H9 (cell line): ENCODE results near the gene HEXD. TPM values are rescaled to one million over a fixed set of nuclear protein-coding genes. Genes with fewer than 3 reads are reported as not detected.

Source experiments
- DNase-seq: peaks from one replicate; pipeline ENCODE4 v3.0.0-alpha.2; 2017
- H2AFZ ChIP-seq: one replicate; pipeline ENCODE4 v1.6.1; 2013; ENCODE audit warnings: mild to moderate bottlenecking, low read length, control low read depth, moderate library complexity
- H2AK5ac ChIP-seq: 2 replicates; pipeline ENCODE4 v1.6.1; 2013; ENCODE audit warnings: low read length, control low read depth, mixed read lengths; ENCODE audit not compliant: insufficient read length
- H2BK120ac ChIP-seq: one replicate; pipeline ENCODE4 v1.6.1; 2013; ENCODE audit warnings: low read depth, mild to moderate bottlenecking, low read length, control low read depth, inconsistent platforms; ENCODE audit not compliant: poor library complexity, severe bottlenecking
- H2BK12ac ChIP-seq: 2 replicates; pipeline ENCODE4 v1.6.1; 2013; ENCODE audit warnings: low read length, control low read depth, mixed read lengths, low read depth; ENCODE audit not compliant: insufficient read length
- H2BK15ac ChIP-seq: 2 replicates; pipeline ENCODE4 v1.6.1; 2013; ENCODE audit warnings: low read depth, low read length, control low read depth
- H2BK20ac ChIP-seq: one replicate; pipeline ENCODE4 v1.6.1; 2013; ENCODE audit warnings: low read depth, mild to moderate bottlenecking, low read length, control low read depth, inconsistent platforms; ENCODE audit not compliant: poor library complexity, severe bottlenecking
- H2BK5ac ChIP-seq: 2 replicates; pipeline ENCODE4 v1.6.1; 2013; ENCODE audit warnings: low read length, control low read depth, mixed read lengths; ENCODE audit not compliant: insufficient read length
- H3K14ac ChIP-seq: 2 replicates; pipeline ENCODE4 v1.6.1; 2013; ENCODE audit warnings: low read length, control low read depth; ENCODE audit not compliant: insufficient read depth
- H3K18ac ChIP-seq: 2 replicates; pipeline ENCODE4 v1.6.1; 2013; ENCODE audit warnings: low read depth, mild to moderate bottlenecking, mixed read lengths, low read length, control low read depth; ENCODE audit not compliant: insufficient read length
- H3K23ac ChIP-seq: 2 replicates; pipeline ENCODE4 v1.6.1; 2013; ENCODE audit warnings: low read length, control low read depth, mixed read lengths, low read depth; ENCODE audit not compliant: insufficient read length
- H3K23me2 ChIP-seq: 2 replicates; pipeline ENCODE4 v1.6.1; 2013; ENCODE audit warnings: low read depth, mild to moderate bottlenecking, mixed read lengths, low read length, control low read depth; ENCODE audit not compliant: insufficient read length, poor library complexity, severe bottlenecking
- H3K27ac ChIP-seq: 2 replicates; pipeline ENCODE4 v1.5.1; 2013; ENCODE audit warnings: low read length, control low read depth, mixed read lengths, low read depth; ENCODE audit not compliant: insufficient read length
- H3K27me3 ChIP-seq: 2 replicates; pipeline ENCODE4 v1.6.1; 2013; ENCODE audit warnings: low read length, control low read depth, inconsistent platforms; ENCODE audit not compliant: insufficient read depth
- H3K4ac ChIP-seq: 2 replicates; pipeline ENCODE4 v1.6.1; 2013; ENCODE audit warnings: low read depth, mild to moderate bottlenecking, control low read depth, inconsistent platforms, low read length, moderate library complexity
- H3K4me1 ChIP-seq: 2 replicates; pipeline ENCODE4 v1.6.1; 2013; ENCODE audit warnings: low read length, control low read depth, inconsistent platforms; ENCODE audit not compliant: insufficient read depth
- H3K4me2 ChIP-seq: 2 replicates; pipeline ENCODE4 v1.6.1; 2013; ENCODE audit warnings: low read length, control low read depth, mixed read lengths; ENCODE audit not compliant: insufficient read length, insufficient read depth
- H3K56ac ChIP-seq: 2 replicates; pipeline ENCODE4 v1.6.1; 2013; ENCODE audit warnings: low read depth, mild to moderate bottlenecking, mixed read lengths, low read length, control low read depth; ENCODE audit not compliant: insufficient read length
- H3K79me1 ChIP-seq: 2 replicates; pipeline ENCODE4 v1.6.1; 2013; ENCODE audit warnings: low read depth, mild to moderate bottlenecking, moderate library complexity, low read length, control low read depth, inconsistent platforms; ENCODE audit not compliant: insufficient read depth, poor library complexity, severe bottlenecking
- H3K79me2 ChIP-seq: 2 replicates; pipeline ENCODE4 v1.6.1; 2013; ENCODE audit warnings: low read length, control low read depth, inconsistent platforms; ENCODE audit not compliant: insufficient read depth
- H3K9ac ChIP-seq: 2 replicates; pipeline ENCODE4 v1.6.1; 2013; ENCODE audit warnings: low read length, control low read depth, mixed read lengths; ENCODE audit not compliant: insufficient read length; ENCODE audit errors: extremely low read depth
- H3K9me3 ChIP-seq: one replicate; pipeline ENCODE4 v1.6.1; 2013; ENCODE audit warnings: low read depth, low read length, inconsistent platforms; ENCODE audit not compliant: control insufficient read depth
- H3T11ph ChIP-seq: one replicate; pipeline ENCODE4 v1.6.1; 2013; ENCODE audit warnings: mild to moderate bottlenecking, low read length, control low read depth, inconsistent platforms
- H4K20me1 ChIP-seq: one replicate; pipeline ENCODE4 v1.6.1; 2013; ENCODE audit not compliant: control insufficient read depth, insufficient read length, insufficient read depth
- H4K5ac ChIP-seq: 2 replicates; pipeline ENCODE4 v1.6.1; 2013; ENCODE audit warnings: low read depth, mild to moderate bottlenecking, mixed read lengths, low read length, control low read depth; ENCODE audit not compliant: insufficient read length
- H4K8ac ChIP-seq: replicated peaks from 2 replicates; pipeline ENCODE4 v1.6.1; 2013; ENCODE audit warnings: low read length, control low read depth, mixed read lengths, low read depth; ENCODE audit not compliant: insufficient read length
- H4K91ac ChIP-seq: 2 replicates; pipeline ENCODE4 v1.6.1; 2013; ENCODE audit warnings: low read depth, mild to moderate bottlenecking, moderate library complexity, mixed read lengths, low read length, control low read depth; ENCODE audit not compliant: insufficient read length
- H3K27ac Mint-ChIP-seq, 3 experiments: 2 replicates in 2 of 3; 3 replicates in 1 of 3; pipeline ENCODE4 v1.8.0; 2020 to 2021; ENCODE audit warnings: mixed read lengths in 3 of 3, mild to moderate bottlenecking in 1 of 3, moderate library complexity in 1 of 3
- H3K27me3 Mint-ChIP-seq: 2 replicates; pipeline ENCODE4 v1.8.0; 2021; ENCODE audit warnings: low read depth, mild to moderate bottlenecking, moderate library complexity, mixed read lengths
- H3K36me3 Mint-ChIP-seq, 3 experiments: 2 replicates in 2 of 3; 3 replicates in 1 of 3; pipeline ENCODE4 v1.8.0; 2020 to 2021; ENCODE audit warnings: low read depth in 3 of 3, mixed read lengths in 3 of 3; ENCODE audit not compliant: insufficient read depth in 1 of 3
- H3K4me1 Mint-ChIP-seq, 2 experiments: 2 replicates each; pipeline ENCODE4 v1.8.0; 2020; ENCODE audit warnings: mixed read lengths in 2 of 2
- H3K4me3 Mint-ChIP-seq, 2 experiments: 2 replicates in 1 of 2; 3 replicates in 1 of 2; pipeline ENCODE4 v1.8.0; 2020 to 2021; ENCODE audit warnings: mild to moderate bottlenecking in 2 of 2, mixed read lengths in 2 of 2, moderate library complexity in 1 of 2
- H3K9me3 Mint-ChIP-seq, 2 experiments: 2 replicates in 1 of 2; 3 replicates in 1 of 2; pipeline ENCODE4 v1.8.0; 2020; ENCODE audit warnings: mild to moderate bottlenecking in 2 of 2, mixed read lengths in 2 of 2, moderate library complexity in 1 of 2
- WGBS: extraction: QIAGEN DNeasy Blood & Tissue Kit; methylation state at CpG from one replicate; pipeline ENCODE4 v1.1.7; 2013; ENCODE audit warnings: missing lambda C conversion rate, low lambda C conversion rate, mixed read lengths; ENCODE audit not compliant: insufficient read length; ENCODE audit errors: extremely low coverage; 5-methylcytosine and 5-hydroxymethylcytosine counted together
- total RNA-seq: library from RNA; stranded (reverse); gene quantifications from 2 replicates; pipeline ENCODE4 v1.2.1, GENCODE V29; 2021
- TF ChIP-seq, protein P1 (sequence below): fragments of 200-600 bp; sonication (generic); conservative IDR thresholded peaks from 3 replicates; pipeline ENCODE4 v1.8.0; 2021; ENCODE audit warnings: antibody characterized with exemption, mild to moderate bottlenecking

HEXD gene
- total RNA-seq, 1 experiment from 2014 or later = 23.2 TPM

DNA sequence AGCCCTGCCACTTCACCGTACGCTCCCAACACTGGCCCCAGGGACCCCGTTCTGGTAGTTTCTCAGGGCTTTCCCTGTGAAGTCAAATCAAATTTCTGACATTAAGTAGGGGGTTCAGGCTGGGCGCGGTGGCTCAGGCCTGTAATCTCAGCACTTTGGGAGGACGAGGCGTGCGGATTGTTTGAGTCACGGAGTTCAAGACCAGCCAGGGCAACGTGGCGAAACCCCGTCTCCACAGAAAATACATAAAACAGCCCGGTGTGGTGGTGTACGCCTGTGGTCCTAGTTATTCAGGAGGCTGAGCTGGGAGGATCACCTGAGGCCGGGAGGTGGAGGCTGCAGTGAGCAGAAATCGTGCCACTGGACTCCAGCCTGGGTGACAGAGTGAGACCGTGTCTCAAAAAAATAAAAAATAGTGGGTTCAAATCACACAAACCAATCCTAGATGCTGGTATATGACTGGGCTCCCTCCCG lies 31.8 kb downstream of the HEXD start:
- Histone ChIP-seq H2BK15ac (no peak overlapping the region), H4K20me1 (no peaks in the 10 kb centered on the region), H2BK120ac (no peak overlapping the region), H3K23me2 (no peaks in the 10 kb centered on the region), H3K14ac (peak overlapping the region; percentile 5), H4K8ac (no peak overlapping the region), H3K56ac (no peak overlapping the region), H3T11ph (no peak overlapping the region), H4K5ac (no peak overlapping the region), H3K9me3 (no peaks in the 10 kb centered on the region), H3K79me1 (no peaks in the 10 kb centered on the region), H2BK5ac (no peak overlapping the region), H3K4me1 (no peaks in the 10 kb centered on the region; the same call in 1 of the 2 replicates), H3K27ac (no peak overlapping the region), H3K4ac (no peak overlapping the region), H3K79me2 (no peaks in the 10 kb centered on the region), H2BK12ac (no peak overlapping the region), H3K4me2 (peak overlapping the region; percentile 62), H3K27me3 (no peaks in the 10 kb centered on the region), H4K91ac (no peak overlapping the region), H2BK20ac (no peak overlapping the region), H2AK5ac (no peak overlapping the region), H2AFZ (no peak overlapping the region), H3K9ac (peak overlapping the region; percentile 61), H3K23ac (no peak overlapping the region), H3K18ac (peak overlapping the region; percentile 82)
- Mint-ChIP-seq H3K4me1 (peaks cover 5 to 17% of the 10 kb centered on the region in 2 experiments), H3K27ac (0 out of 7 replicates have a peak overlapping the region, but pooled peaks of 1 of the 3 experiments have one; percentile 5), H3K36me3 (peaks cover 7 to 27% (median 25%) of the 10 kb centered on the region in 3 experiments; a peak in 6 of 7 replicates), H3K4me3 (peak overlapping the region; percentile 81 to 88), H3K9me3 (peaks cover 18 to 34% of the 10 kb centered on the region in 2 experiments), H3K27me3 (peaks cover 16% of the 10 kb centered on the region)
- TF ChIP-seq, protein P1, sequence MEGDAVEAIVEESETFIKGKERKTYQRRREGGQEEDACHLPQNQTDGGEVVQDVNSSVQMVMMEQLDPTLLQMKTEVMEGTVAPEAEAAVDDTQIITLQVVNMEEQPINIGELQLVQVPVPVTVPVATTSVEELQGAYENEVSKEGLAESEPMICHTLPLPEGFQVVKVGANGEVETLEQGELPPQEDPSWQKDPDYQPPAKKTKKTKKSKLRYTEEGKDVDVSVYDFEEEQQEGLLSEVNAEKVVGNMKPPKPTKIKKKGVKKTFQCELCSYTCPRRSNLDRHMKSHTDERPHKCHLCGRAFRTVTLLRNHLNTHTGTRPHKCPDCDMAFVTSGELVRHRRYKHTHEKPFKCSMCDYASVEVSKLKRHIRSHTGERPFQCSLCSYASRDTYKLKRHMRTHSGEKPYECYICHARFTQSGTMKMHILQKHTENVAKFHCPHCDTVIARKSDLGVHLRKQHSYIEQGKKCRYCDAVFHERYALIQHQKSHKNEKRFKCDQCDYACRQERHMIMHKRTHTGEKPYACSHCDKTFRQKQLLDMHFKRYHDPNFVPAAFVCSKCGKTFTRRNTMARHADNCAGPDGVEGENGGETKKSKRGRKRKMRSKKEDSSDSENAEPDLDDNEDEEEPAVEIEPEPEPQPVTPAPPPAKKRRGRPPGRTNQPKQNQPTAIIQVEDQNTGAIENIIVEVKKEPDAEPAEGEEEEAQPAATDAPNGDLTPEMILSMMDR = no peak
- no CpG with 5 or more reads among the region's 18 CpGs for WGBS
- DNase-seq = no peak
